OCI-LY7 (cell line): ENCODE results near the gene RIMKLB. TPM values are rescaled to one million over a fixed set of nuclear protein-coding genes. Genes with fewer than 3 reads are reported as not detected.

Experiments
- BruUV-seq: library from RNA; stranded (reverse); fragments of 400-500 nt; replicated peaks from 2 replicates; lab custom pipeline; 2021; lab: Mats Ljungman, UMichigan
- CTCF ChIA-PET: fragments of 300-600 bp; sonication (Branson Sonifier 250); formaldehyde crosslinking; loops from one replicate; lab custom pipeline; 2022; ENCODE audit warnings: antibody characterized with exemption; ENCODE audit not compliant: unreplicated experiment; lab: Charles Lee
- POLR2A ChIA-PET: fragments of 300-600 bp; sonication (Branson Sonifier 250); formaldehyde crosslinking; loops from one replicate; lab custom pipeline; 2022; ENCODE audit warnings: antibody characterized with exemption; lab: Charles Lee
- DNase-seq: peaks from one replicate; pipeline ENCODE4 v3.0.0-alpha.2; 2015; ENCODE audit warnings: low spot score
- H2AFZ ChIP-seq: fragments of 200-600 bp; sonication (generic), shearing (Covaris generic); 2 replicates; pipeline ENCODE4 v1.6.1; 2014; ENCODE audit warnings: mild to moderate bottlenecking, antibody characterized with exemption, low read length, moderate library complexity
- H3K27ac ChIP-seq: fragments of 200-600 bp; sonication (generic); 2 replicates; pipeline ENCODE4 v1.5.1; 2014; ENCODE audit warnings: mixed run types, low read depth, mild to moderate bottlenecking, moderate library complexity, low read length, inconsistent platforms; ENCODE audit not compliant: poor library complexity, severe bottlenecking
- H3K36me3 ChIP-seq: fragments of 200-600 bp; sonication (generic); 2 replicates; pipeline ENCODE4 v1.6.1; 2014; ENCODE audit warnings: mild to moderate bottlenecking, antibody characterized with exemption, low read length, moderate library complexity, mixed read lengths; ENCODE audit not compliant: insufficient read depth
- H3K4me1 ChIP-seq: fragments of 200-600 bp; sonication (generic); 2 replicates; pipeline ENCODE4 v1.5.1; 2014; ENCODE audit warnings: mild to moderate bottlenecking, low read length; ENCODE audit not compliant: insufficient read depth, poor library complexity, severe bottlenecking
- H3K4me2 ChIP-seq: fragments of 200-600 bp; sonication (generic); 2 replicates; pipeline ENCODE4 v1.6.1; 2014; ENCODE audit warnings: mild to moderate bottlenecking, low read length
- H3K4me3 ChIP-seq: fragments of 200-600 bp; sonication (generic); 2 replicates; pipeline ENCODE4 v1.5.1; 2014; ENCODE audit warnings: mild to moderate bottlenecking, low read depth, low read length; ENCODE audit not compliant: poor library complexity, severe bottlenecking
- H3K79me2 ChIP-seq: fragments of 200-600 bp; sonication (generic); 2 replicates; pipeline ENCODE4 v1.6.1; 2016; ENCODE audit warnings: low read depth, mild to moderate bottlenecking, low read length, moderate library complexity, mixed read lengths; ENCODE audit not compliant: insufficient read depth
- H3K9me2 ChIP-seq: fragments of 200-600 bp; sonication (generic); 2 replicates; pipeline ENCODE4 v1.6.1; 2016; ENCODE audit warnings: mild to moderate bottlenecking, low read length, mixed read lengths; ENCODE audit not compliant: insufficient read depth
- H3K9me3 ChIP-seq: fragments of 200-600 bp; sonication (generic); 2 replicates; pipeline ENCODE4 v1.6.1; 2014; ENCODE audit warnings: mild to moderate bottlenecking, mixed run types, low read length, mixed read lengths
- H4K20me1 ChIP-seq: fragments of 200-600 bp; sonication (generic); 2 replicates; pipeline ENCODE4 v1.6.1; 2014; ENCODE audit warnings: mild to moderate bottlenecking, antibody characterized with exemption, low read length, moderate library complexity, mixed read lengths; ENCODE audit not compliant: insufficient read depth
- CTCF ChIP-seq: fragments of 200-600 bp; sonication (generic); conservative IDR thresholded peaks from 2 replicates; pipeline ENCODE4 v1.5.1; 2014; ENCODE audit warnings: mild to moderate bottlenecking, antibody characterized with exemption, low read length, moderate library complexity, mixed read lengths
- EZH2phosphoT487 ChIP-seq: fragments of 200-600 bp; sonication (generic); IDR thresholded peaks from 2 replicates; pipeline ENCODE4 v1.6.1; 2018; ENCODE audit warnings: low read depth, borderline replicate concordance, mild to moderate bottlenecking, mixed run types, antibody characterized with exemption, low read length, moderate library complexity, mixed read lengths
- intact Hi-C: fragments of 100-400 bp; cut with micrococcal nuclease; formaldehyde crosslinking; loops from one replicate; pipeline ENCODE4 v1.10.0; 2022; ENCODE audit not compliant: unreplicated experiment
- total RNA-seq, 2 experiments: library from RNA; depleted of rRNA in 1 of 2; stranded (reverse); fragments of >200 nt in 1 of 2; shearing (Covaris generic) in 1 of 2; gene quantifications; 2 replicates each; pipeline ENCODE4 v1.2.3, GENCODE V29; 2014 to 2022

RIMKLB gene
- total RNA-seq, 2 experiments from 2014 or later = 84.6 to 109 TPM

- CTCF ChIA-PET = no interaction called here
- no peak overlapping the region for H2AFZ ChIP-seq
- intact Hi-C loops = loop anchor here (5.0 kb wide), 1 partner anchor 279 kb away; the partner anchor contains the start of gene CLEC4E
- TF ChIP-seq CTCF (no peak), EZH2phosphoT487 (no peak)
- no TSS peak for BruUV-seq
- H3K36me3 ChIP-seq = no peaks in the 10 kb centered on the region
- peaks cover 14% of the 10 kb centered on the region for H3K4me1 ChIP-seq
- POLR2A ChIA-PET = interaction anchor here (1.3 kb wide), 1 partner anchor 9 kb away, joined by 4 read pairs; no protein-coding TSS in a partner anchor
- H3K27ac ChIP-seq = no peak overlapping the region
- H3K9me2 ChIP-seq = no peaks in the 10 kb centered on the region
- 0 out of 2 replicates have a peak, but pooled peaks cover 6% of the 10 kb centered on the region for H3K9me3 ChIP-seq
- H3K79me2 ChIP-seq = no peaks in the 10 kb centered on the region
- no peak for DNase-seq
- H3K4me3 ChIP-seq = no peak overlapping the region
- H4K20me1 ChIP-seq = no peaks in the 10 kb centered on the region
- H3K4me2 ChIP-seq = no peak overlapping the region
These were observed 123.8 kb downstream of the RIMKLB start for GRCh38 chr12:8821591-8821990.

- 0 out of 2 replicates have a peak, but pooled peaks cover 6% of the 10 kb centered on the region for H3K9me3 ChIP-seq
- no peaks in the 10 kb centered on the region for H3K79me2 ChIP-seq
- H3K4me2 ChIP-seq = no peak within 1 kb of the TSS
- intact Hi-C loops = loop anchor here (5.0 kb wide), 1 partner anchor 280 kb away; the partner anchor contains the start of gene CLEC4E
- peak within 1 kb of the TSS; percentile 62 for H2AFZ ChIP-seq
- ChIA-PET CTCF (no interaction called here), POLR2A (interaction anchor here (1.3 kb wide), 1 partner anchor 8 kb away, joined by 4 read pairs; no protein-coding TSS in a partner anchor)
- no peaks in the 10 kb centered on the region for H4K20me1 ChIP-seq
- no peak within 1 kb of the TSS for H3K4me3 ChIP-seq
- TF ChIP-seq EZH2phosphoT487 (no peak), CTCF (no peak)
- no TSS peak for BruUV-seq
- DNase-seq = no peak
- H3K36me3 ChIP-seq = no peaks in the 10 kb centered on the region
- H3K9me2 ChIP-seq = no peaks in the 10 kb centered on the region
- peaks cover 14% of the 10 kb centered on the region for H3K4me1 ChIP-seq
- H3K27ac ChIP-seq = no peak within 1 kb of the TSS
These were observed 124.5 kb downstream of the RIMKLB start, which contains the start of gene A2ML1 for GRCh38 chr12:8822298-8822697. Gene A2ML1, plus strand, starts transcription at chr12:8822621. Its CDS starts 31 bp downstream, at chr12:8822652.
